Endothelial cell of umbilical vein (primary cell): ENCODE data around the gene MAPK6. TPM values are rescaled to one million over a fixed set of nuclear protein-coding genes. Genes with fewer than 3 reads are reported as not detected.
A peak's percentile ranks its signal among the peaks of the same experiment; 100 is the strongest.

ENCODE experiments used
- BruUV-seq: library from RNA; stranded (reverse); fragments of 400-500 nt; replicated peaks from 2 replicates; lab custom pipeline; 2021; lab: Mats Ljungman, UMichigan
- CTCF ChIA-PET: fragments of 300-600, 350-600 bp; sonication (Branson Sonifier 250); formaldehyde crosslinking; loops from one replicate; lab custom pipeline; 2021; ENCODE audit warnings: antibody characterized with exemption, inconsistent platforms; lab: Charles Lee
- POLR2A ChIA-PET: fragments of 300-600, 350-600 bp; sonication (Branson Sonifier 250); formaldehyde crosslinking; loops from one replicate; lab custom pipeline; 2021; ENCODE audit warnings: antibody characterized with exemption, inconsistent platforms; lab: Charles Lee
- DNase-seq: peaks from one replicate; pipeline ENCODE4 v3.0.0-alpha.2; 2011; ENCODE audit warnings: low read depth, low spot score
- FAIRE-seq: peaks from 2 replicates; lab custom pipeline; 2011; peaks lifted over from hg19 to GRCh38; lab: Jason Lieb, UNC
- H2AFZ ChIP-seq: 2 replicates; pipeline ENCODE4 v1.6.0; 2012; ENCODE audit warnings: low read depth, low read length, control low read depth, inconsistent platforms
- H3K27ac ChIP-seq: 2 replicates; pipeline ENCODE4 v1.5.1; 2011; ENCODE audit warnings: low read depth, mild to moderate bottlenecking, control low read depth, low read length, moderate library complexity; ENCODE audit not compliant: insufficient read depth
- H3K27me3 ChIP-seq, 2 experiments: 2 replicates each; pipeline versions ENCODE4 v1.6.0 to v1.6.1; 2011; ENCODE audit warnings: low read length in 2 of 2, mixed read lengths in 1 of 2; ENCODE audit not compliant: control insufficient read depth in 2 of 2, insufficient read depth in 2 of 2
- H3K36me3 ChIP-seq, 2 experiments: 2 replicates in 1 of 2; 3 replicates in 1 of 2; pipeline ENCODE4 v1.5.1; 2011; ENCODE audit warnings: low read length in 2 of 2, mild to moderate bottlenecking in 1 of 2, moderate library complexity in 1 of 2; ENCODE audit not compliant: control insufficient read depth in 2 of 2, insufficient read depth in 2 of 2; ENCODE audit errors: extremely low read depth in 1 of 2
- H3K4me1 ChIP-seq: 3 replicates; pipeline ENCODE4 v1.5.1; 2011; ENCODE audit warnings: mild to moderate bottlenecking, low read length; ENCODE audit not compliant: control insufficient read depth, insufficient read depth; ENCODE audit errors: extremely low read depth
- H3K4me2 ChIP-seq: 2 replicates; pipeline ENCODE4 v1.6.1; 2011; ENCODE audit warnings: low read length, control low read depth, mixed read lengths; ENCODE audit not compliant: insufficient read depth
- H3K4me3 ChIP-seq, 3 experiments: fragments of 200-600 bp in 1 of 3; sonication (generic), shearing (Covaris generic) in 1 of 3; replicated peaks in 1 of 3; 2 replicates each; pipeline ENCODE4 v1.5.1; 2011 to 2016; ENCODE audit warnings: control low read depth in 3 of 3, low read length in 3 of 3, mild to moderate bottlenecking in 2 of 3, inconsistent platforms in 1 of 3, low read depth in 1 of 3, moderate library complexity in 1 of 3; ENCODE audit not compliant: insufficient read depth in 1 of 3
- H3K79me2 ChIP-seq: 2 replicates; pipeline ENCODE4 v1.6.0; 2012; ENCODE audit warnings: low read length, inconsistent platforms; ENCODE audit not compliant: control insufficient read depth, insufficient read depth
- H3K9ac ChIP-seq: replicated peaks from 2 replicates; pipeline ENCODE3; 2011; ENCODE audit warnings: low read length, control low read depth; ENCODE audit not compliant: insufficient read depth; ENCODE audit errors: extremely low read depth
- H3K9me1 ChIP-seq: replicated peaks from 3 replicates; pipeline ENCODE4 v1.6.0; 2011; ENCODE audit warnings: mild to moderate bottlenecking, low read length; ENCODE audit not compliant: control insufficient read depth, insufficient read depth; ENCODE audit errors: extremely low read depth
- H3K9me3 ChIP-seq: replicated peaks from 2 replicates; pipeline ENCODE4 v1.5.1; 2012; ENCODE audit warnings: low read length, inconsistent platforms; ENCODE audit not compliant: control insufficient read depth, insufficient read depth
- H4K20me1 ChIP-seq: replicated peaks from 2 replicates; pipeline ENCODE3; 2011; ENCODE audit warnings: mild to moderate bottlenecking, low read length; ENCODE audit not compliant: control insufficient read depth, insufficient read depth; ENCODE audit errors: extremely low read depth
- CTCF ChIP-seq, 2 donors: IDR thresholded peaks; 1 replicate in 1 of 2; 2 replicates in 1 of 2; pipeline ENCODE4 v1.5.1; 2011; ENCODE audit warnings: low read length in 2 of 2, mild to moderate bottlenecking in 2 of 2, moderate library complexity in 2 of 2, control low read depth in 1 of 2, inconsistent platforms in 1 of 2, low read depth in 1 of 2; ENCODE audit not compliant: insufficient read depth in 1 of 2; ENCODE audit errors: extremely low read depth in 1 of 2
- EZH2 ChIP-seq: IDR thresholded peaks from 2 replicates; pipeline ENCODE4 v1.6.1; 2012; ENCODE audit warnings: borderline replicate concordance, low read depth, mild to moderate bottlenecking, moderate library complexity, low read length, inconsistent platforms; ENCODE audit not compliant: severe bottlenecking
- FOS ChIP-seq: IDR thresholded peaks from 2 replicates; pipeline ENCODE4 v1.6.1; 2011; ENCODE audit warnings: mild to moderate bottlenecking, low read length, moderate library complexity, borderline replicate concordance; ENCODE audit not compliant: insufficient read depth
- GATA2 ChIP-seq: IDR thresholded peaks from 2 replicates; pipeline ENCODE4 v1.7.0; 2011; ENCODE audit warnings: low read depth, mild to moderate bottlenecking, moderate library complexity, mixed read lengths, low read length; ENCODE audit not compliant: insufficient read length, insufficient read depth
- JUN ChIP-seq: IDR thresholded peaks from 2 replicates; pipeline ENCODE4 v1.6.1; 2011; ENCODE audit warnings: borderline replicate concordance, low read depth; ENCODE audit not compliant: insufficient read length, insufficient read depth
- MAX ChIP-seq: IDR thresholded peaks from 2 replicates; pipeline ENCODE4 v1.6.1; 2011; ENCODE audit not compliant: insufficient read depth, insufficient read length
- MYC ChIP-seq: IDR thresholded peaks from one replicate; pipeline ENCODE4 v1.6.1; 2011; ENCODE audit warnings: mild to moderate bottlenecking, low read depth, low read length
- POLR2AphosphoS5 ChIP-seq: IDR thresholded peaks from 2 replicates; pipeline ENCODE4 v1.6.1; 2012; ENCODE audit warnings: low read depth, mild to moderate bottlenecking, control low read depth, low read length, moderate library complexity; ENCODE audit not compliant: insufficient read depth
- dilution Hi-C: fragments of 300-500 bp; cut with MboI; formaldehyde crosslinking; loops from one replicate; pipeline ENCODE4 v1.15.0; 2019; ENCODE audit warnings: low sequenced_read_pairs; ENCODE audit not compliant: extremely low pct_ligation_motif_present
- intact Hi-C: fragments of 100-400 bp; cut with micrococcal nuclease; formaldehyde crosslinking; loops from one replicate; pipeline ENCODE4 v1.10.0; 2022
- polyA plus RNA-seq, 4 experiments: library from polyadenylated mRNA; depleted of rRNA in 3 of 4; stranded (reverse) in 3 of 4; unstranded in 1 of 4; fragments of >200 nt; gene quantifications; 2 replicates each; pipeline versions ENCODE4 v1.2.1 to v1.2.3, GENCODE V29; 2011 to 2012; ENCODE audit warnings: missing spikeins in 1 of 4
- total RNA-seq: library from RNA; stranded (reverse); gene quantifications from 2 replicates; pipeline ENCODE4 v1.2.3, GENCODE V29; 2021

The MAPK6 gene
- total and polyA plus RNA-seq, 2 donors (not counting 3 experiments of a cell fraction or from before 2014, with no cell fraction given) = 10.9 to 37.4 TPM

DNA sequence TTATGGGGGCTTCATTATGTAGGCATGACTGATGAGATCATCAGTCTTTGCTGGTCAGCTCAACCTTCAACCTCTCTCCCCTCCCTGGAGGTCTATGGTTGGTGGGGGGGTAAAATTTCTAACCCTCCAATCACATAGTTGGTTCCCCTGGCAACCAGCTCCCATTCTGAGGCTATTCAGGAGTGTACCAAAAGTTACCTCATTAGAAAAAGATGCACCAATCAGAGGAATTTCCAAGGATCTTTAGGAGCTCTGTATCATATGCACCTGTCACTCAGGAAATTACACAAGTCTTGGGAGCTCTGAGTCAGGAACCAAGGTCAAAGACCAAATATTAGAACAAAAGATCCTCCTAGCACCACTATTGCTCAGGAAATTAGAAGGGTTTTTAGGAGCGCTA is 26.1 kb upstream of the MAPK6 start:
- Histone ChIP-seq H3K9ac (peak overlapping the region; percentile 23), H3K27me3 (no peaks in the 10 kb centered on the region), H4K20me1 (no peaks in the 10 kb centered on the region), H2AFZ (peak overlapping the region; percentile 45), H3K4me1 (peaks cover 20% of the 10 kb centered on the region), H3K27ac (peak overlapping the region; percentile 27), H3K9me1 (no peaks in the 10 kb centered on the region), H3K36me3 (no peaks in the 10 kb centered on the region), H3K4me2 (peak overlapping the region; percentile 73), H3K9me3 (no peaks in the 10 kb centered on the region), H3K4me3 (peak overlapping the region in 1 of 3 experiments; percentile 12), H3K79me2 (no peaks in the 10 kb centered on the region)
- intact Hi-C loops = loop anchor here (1.0 kb wide), 2 partner anchors 13 to 26 kb away; partner anchors contain the start of gene MAPK6
- DNase-seq (peak; percentile 74), FAIRE-seq (peak; percentile 90)
- no TSS peak for BruUV-seq
- ChIA-PET CTCF (interaction anchor here (0.7 to 1.9 kb wide), 11 partner anchors 8 to 152 kb away, joined by 3 to 10 read pairs (median 5); partner anchors contain the start of gene LEO1), POLR2A (interaction anchor here (0.6 kb wide), 2 partner anchors 28 to 343 kb away, joined by 3 to 6 read pairs; no protein-coding TSS in a partner anchor)
- dilution Hi-C loops = no loop called here
- TF ChIP-seq GATA2 = no peak
- no peak for TF ChIP-seq MAX
- TF ChIP-seq POLR2AphosphoS5 = peak; percentile 37
- TF ChIP-seq EZH2 = no peak
- no peak for TF ChIP-seq MYC
- peak; percentile 71 for TF ChIP-seq FOS
- TF ChIP-seq CTCF (IDR thresholded peaks at IDR 0.05; ENCODE audit: extremely low read depth in 1 of 2, insufficient read depth in 1 of 2, low read depth in 1 of 2, low read length in 2 of 2) = no peak
- peak; percentile 84 for TF ChIP-seq JUN
